LNCaP clone FGC (cell line): ENCODE data around the gene FFAR3.
A peak's percentile ranks its signal among the peaks of the same experiment; 100 is the strongest.

Experiments used
- DNase-seq: peaks from one replicate; pipeline ENCODE4 v3.0.0-alpha.2; 2011; ENCODE audit warnings: low read depth
- H3K4me3 ChIP-seq: 2 replicates; pipeline ENCODE4 v1.5.1; 2011; ENCODE audit warnings: mild to moderate bottlenecking, low read depth, low read length, control low read depth
- TF ChIP-seq, protein P1 (sequence below): IDR thresholded peaks from 2 replicates; pipeline ENCODE4 v1.5.1; 2012; ENCODE audit warnings: mild to moderate bottlenecking; ENCODE audit not compliant: control insufficient read depth, insufficient read depth; ENCODE audit errors: extremely low read depth

FFAR3 gene

DNA sequence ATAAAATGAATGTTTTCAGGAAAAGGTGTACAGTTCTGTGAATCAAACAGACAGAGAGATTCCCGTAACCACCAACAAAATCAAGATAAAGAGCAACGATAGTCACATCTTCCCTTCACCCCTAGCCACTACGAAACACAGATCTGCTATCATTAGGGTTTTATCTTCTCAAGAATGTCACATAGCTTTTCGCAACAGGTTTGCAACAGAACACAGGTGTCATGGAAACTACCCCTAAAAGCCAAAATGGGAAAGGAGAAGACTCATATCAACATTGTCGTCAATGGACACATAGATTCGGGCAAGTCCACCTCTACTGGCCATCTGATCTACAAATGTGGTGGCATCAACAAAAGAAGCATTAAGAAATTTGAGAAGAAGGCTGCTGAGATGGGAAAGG, 23.7 kb downstream of the FFAR3 start:
- TF ChIP-seq, protein P1, sequence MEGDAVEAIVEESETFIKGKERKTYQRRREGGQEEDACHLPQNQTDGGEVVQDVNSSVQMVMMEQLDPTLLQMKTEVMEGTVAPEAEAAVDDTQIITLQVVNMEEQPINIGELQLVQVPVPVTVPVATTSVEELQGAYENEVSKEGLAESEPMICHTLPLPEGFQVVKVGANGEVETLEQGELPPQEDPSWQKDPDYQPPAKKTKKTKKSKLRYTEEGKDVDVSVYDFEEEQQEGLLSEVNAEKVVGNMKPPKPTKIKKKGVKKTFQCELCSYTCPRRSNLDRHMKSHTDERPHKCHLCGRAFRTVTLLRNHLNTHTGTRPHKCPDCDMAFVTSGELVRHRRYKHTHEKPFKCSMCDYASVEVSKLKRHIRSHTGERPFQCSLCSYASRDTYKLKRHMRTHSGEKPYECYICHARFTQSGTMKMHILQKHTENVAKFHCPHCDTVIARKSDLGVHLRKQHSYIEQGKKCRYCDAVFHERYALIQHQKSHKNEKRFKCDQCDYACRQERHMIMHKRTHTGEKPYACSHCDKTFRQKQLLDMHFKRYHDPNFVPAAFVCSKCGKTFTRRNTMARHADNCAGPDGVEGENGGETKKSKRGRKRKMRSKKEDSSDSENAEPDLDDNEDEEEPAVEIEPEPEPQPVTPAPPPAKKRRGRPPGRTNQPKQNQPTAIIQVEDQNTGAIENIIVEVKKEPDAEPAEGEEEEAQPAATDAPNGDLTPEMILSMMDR = no peak
- no peak for DNase-seq

DNA sequence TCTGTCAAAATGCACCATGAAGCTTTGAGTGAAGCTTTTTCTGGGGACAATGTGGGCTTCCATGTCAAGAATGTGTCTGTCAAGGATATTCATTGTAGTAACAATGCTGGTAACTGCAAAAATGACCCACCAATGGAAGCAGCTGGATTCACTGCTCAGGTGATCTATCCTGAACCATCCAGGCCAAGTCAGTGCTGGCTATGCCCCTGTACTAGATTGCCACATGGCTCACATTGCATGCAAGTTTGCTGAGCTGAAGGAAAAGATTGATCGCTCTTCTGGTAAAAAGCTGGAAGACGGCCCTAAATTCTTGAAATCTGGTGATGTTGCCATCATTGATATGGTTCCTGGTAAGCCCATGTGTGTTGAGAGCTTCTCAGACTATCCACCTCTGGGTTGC, 25.3 kb downstream of the FFAR3 start:
- DNase-seq = no peak
- TF ChIP-seq, protein P1 = no peak
- no peak overlapping the region for H3K4me3 ChIP-seq

More for the DNA sequence above, 23.7 kb downstream of the FFAR3 start:
- H3K4me3 ChIP-seq = no peak overlapping the region

- H3K4me3 ChIP-seq = no peak overlapping the region
- DNase-seq = peak; percentile 19
- TF ChIP-seq, protein P1 = no peak
Observed at GRCh38 chr19:35388277-35389054, 30.2 kb downstream of the FFAR3 start.

- H3K4me3 ChIP-seq = no peak overlapping the region
- no peak for DNase-seq
- TF ChIP-seq, protein P1 = no peak
Observed at GRCh38 chr19:35389192-35389861, 31.1 kb downstream of the FFAR3 start.

DNA sequence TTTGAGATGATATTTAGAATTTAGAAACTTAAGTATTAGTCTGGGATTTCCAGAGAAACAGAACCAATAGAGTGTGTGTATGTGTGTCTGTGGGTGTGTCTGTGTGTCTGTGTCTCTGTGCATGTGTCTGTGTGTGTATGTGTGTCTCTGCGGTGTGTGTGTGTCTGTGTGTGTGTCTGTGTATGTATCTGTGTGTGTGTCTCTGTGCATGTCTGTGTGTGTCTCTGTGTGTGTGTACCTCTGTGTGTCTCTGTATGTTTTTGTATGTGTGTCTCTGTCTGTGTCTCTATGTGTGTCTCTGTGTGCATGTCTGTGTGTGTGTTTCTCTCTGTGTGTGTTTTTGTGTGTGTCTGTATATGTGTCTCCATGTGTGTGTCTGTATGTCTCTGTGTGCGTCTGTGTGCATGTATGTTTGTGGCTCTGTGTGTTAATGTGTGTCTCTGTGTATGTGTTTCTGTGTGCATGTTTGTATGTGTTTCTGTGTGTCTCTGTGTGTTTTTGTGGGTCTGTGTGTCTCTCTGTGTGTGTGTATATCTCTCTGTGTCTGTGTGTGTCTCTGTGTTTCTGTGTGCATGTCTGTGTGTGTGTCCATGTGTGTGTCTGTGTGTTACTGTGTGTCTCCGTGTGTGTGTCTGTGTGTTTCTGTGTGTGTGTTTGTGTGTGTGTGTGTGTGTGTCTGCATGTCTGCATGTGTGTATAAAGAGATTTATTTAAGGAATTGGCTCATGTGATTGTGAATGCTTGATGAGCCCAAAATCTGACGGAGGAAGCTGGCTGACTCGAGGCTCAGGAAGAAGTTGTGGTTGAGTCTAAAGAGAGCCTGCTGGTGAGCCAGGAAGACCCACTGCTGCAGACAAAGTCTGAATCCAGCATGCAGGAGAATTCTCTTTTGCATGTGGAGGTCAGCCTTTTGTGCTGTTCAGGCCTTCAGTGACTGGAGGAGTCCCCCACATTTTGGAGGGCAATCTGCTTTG, 34.8 kb downstream of the FFAR3 start:
- H3K4me3 ChIP-seq = no peak overlapping the region
- no peak for DNase-seq
- TF ChIP-seq, protein P1 = no peak

DNA sequence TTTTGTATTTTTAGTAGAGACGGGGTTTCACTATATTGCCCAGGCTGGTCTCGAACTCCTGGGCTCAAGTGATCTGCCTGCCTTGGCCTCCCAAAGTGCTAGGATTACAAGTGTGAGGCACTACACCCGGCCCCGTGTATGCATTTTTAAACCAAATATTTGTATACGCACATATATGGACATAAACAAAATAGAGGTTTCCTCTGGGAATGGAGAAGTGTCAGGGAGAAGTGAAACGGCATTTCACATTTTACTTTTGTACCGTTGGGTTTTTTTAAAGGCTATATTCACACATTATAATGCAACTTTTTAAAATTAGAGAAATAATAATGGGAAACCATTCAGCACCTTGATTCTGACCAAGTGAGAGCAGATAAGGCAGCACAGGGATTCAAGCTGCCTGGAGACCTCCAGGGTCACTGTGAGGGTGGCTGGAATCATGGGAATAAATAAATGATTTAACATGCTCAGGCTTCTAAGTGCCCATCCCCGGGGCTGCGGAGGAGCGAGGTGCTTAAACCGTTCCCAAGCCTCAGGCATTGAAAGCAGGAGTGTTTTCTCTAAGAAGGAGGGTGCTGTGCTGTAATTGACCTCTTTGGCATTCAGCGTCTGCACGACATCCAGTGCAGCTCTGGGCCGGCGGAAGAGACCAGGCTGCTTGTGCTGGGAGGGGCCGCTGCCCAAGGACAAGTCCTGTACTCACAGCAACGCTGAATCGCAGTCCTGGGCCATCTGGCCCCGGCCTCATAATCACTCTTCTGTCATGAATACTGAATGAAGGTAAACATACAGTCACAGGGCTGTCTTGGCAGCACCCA, 37.3 kb downstream of the FFAR3 start:
- H3K4me3 ChIP-seq = no peak overlapping the region
- TF ChIP-seq, protein P1 = no peak
- peak; percentile 6 for DNase-seq
